GM23338 (cell line): Measurements from ENCODE around the gene AHSP. TPM values are rescaled to one million over a fixed set of nuclear protein-coding genes. Genes with fewer than 3 reads are reported as not detected.

Experiments used
- ATAC-seq: fragments of 200-7000 bp; cut with Tn5 transposase; 3 replicates; pipeline ENCODE4 v1.9.1; 2020
- DNase-seq: peaks from one replicate; pipeline ENCODE4 v3.0.0-alpha.2; 2015; ENCODE audit warnings: low spot score
- H2AFZ ChIP-seq: fragments of 200-600 bp; sonication (generic); 2 replicates; pipeline ENCODE4 v1.8.0; 2016; ENCODE audit warnings: antibody characterized with exemption, mild to moderate bottlenecking, moderate library complexity
- H3F3A ChIP-seq: fragments of 200-600 bp; sonication (generic); replicated peaks from 2 replicates; pipeline ENCODE4 v1.8.0; 2017; ENCODE audit warnings: antibody characterized with exemption, mixed run types, low read depth
- H3K27ac ChIP-seq: fragments of 200-600 bp; sonication (generic); 2 replicates; pipeline ENCODE4 v1.6.1; 2016; ENCODE audit warnings: low read depth
- H3K27me3 ChIP-seq: fragments of 200-600 bp; sonication (generic); 2 replicates; pipeline ENCODE4 v1.8.0; 2016; ENCODE audit warnings: mild to moderate bottlenecking, mixed run types, moderate library complexity; ENCODE audit not compliant: insufficient read depth
- H3K36me3 ChIP-seq: fragments of 200-600 bp; sonication (generic); 2 replicates; pipeline ENCODE4 v1.8.0; 2016; ENCODE audit warnings: mild to moderate bottlenecking; ENCODE audit not compliant: insufficient read depth
- H3K4me1 ChIP-seq: fragments of 200-600 bp; sonication (generic); 2 replicates; pipeline ENCODE4 v1.8.0; 2016; ENCODE audit warnings: mild to moderate bottlenecking, moderate library complexity; ENCODE audit not compliant: insufficient read depth
- H3K4me2 ChIP-seq: fragments of 200-600 bp; sonication (generic); 2 replicates; pipeline ENCODE4 v1.7.1; 2017; ENCODE audit warnings: mixed run types
- H3K4me3 ChIP-seq: fragments of 200-600 bp; sonication (generic); 2 replicates; pipeline ENCODE4 v1.6.1; 2016; ENCODE audit warnings: mixed run types
- H3K79me2 ChIP-seq: fragments of 200-600 bp; sonication (generic); replicated peaks from 2 replicates; pipeline ENCODE4 v1.8.0; 2017; ENCODE audit warnings: mild to moderate bottlenecking; ENCODE audit not compliant: insufficient read depth
- H3K9me2 ChIP-seq: fragments of 200-600 bp; sonication (generic); 2 replicates; pipeline ENCODE4 v1.8.0; 2017; ENCODE audit not compliant: insufficient read depth
- H4K20me1 ChIP-seq: fragments of 200-600 bp; sonication (generic); replicated peaks from 2 replicates; pipeline ENCODE4 v1.8.0; 2017; ENCODE audit warnings: mild to moderate bottlenecking; ENCODE audit not compliant: insufficient read depth
- H3K27ac Mint-ChIP-seq: 2 replicates; pipeline ENCODE4 v1.8.0; 2020; ENCODE audit warnings: inconsistent platforms, mild to moderate bottlenecking, moderate library complexity, mixed read lengths
- H3K27me3 Mint-ChIP-seq: 3 replicates; pipeline ENCODE4 v1.8.0; 2022; ENCODE audit warnings: low read depth, mild to moderate bottlenecking, moderate library complexity, mixed read lengths, inconsistent platforms; ENCODE audit not compliant: insufficient read depth, poor library complexity
- H3K36me3 Mint-ChIP-seq: 3 replicates; pipeline ENCODE4 v1.8.0; 2021; ENCODE audit warnings: low read depth, mild to moderate bottlenecking, inconsistent platforms, moderate library complexity, mixed read lengths
- H3K4me1 Mint-ChIP-seq: 3 replicates; pipeline ENCODE4 v1.8.0; 2020; ENCODE audit warnings: mild to moderate bottlenecking, inconsistent platforms, mixed read lengths
- H3K4me3 Mint-ChIP-seq: 3 replicates; pipeline ENCODE4 v1.8.0; 2021; ENCODE audit warnings: moderate library complexity, mild to moderate bottlenecking, inconsistent platforms, mixed read lengths
- H3K9me3 Mint-ChIP-seq: 3 replicates; pipeline ENCODE4 v1.8.0; 2020; ENCODE audit warnings: moderate library complexity, mild to moderate bottlenecking, inconsistent platforms, mixed read lengths
- EZH2 ChIP-seq: fragments of 200-600 bp; sonication (generic); IDR thresholded peaks from one replicate; pipeline ENCODE4 v1.8.0; 2017; ENCODE audit warnings: antibody characterized with exemption, mild to moderate bottlenecking, low read depth; ENCODE audit not compliant: unreplicated experiment
- EZH2phosphoT487 ChIP-seq: fragments of 200-600 bp; sonication (generic); IDR thresholded peaks from one replicate; pipeline ENCODE4 v1.8.1; 2018; ENCODE audit warnings: antibody characterized with exemption; ENCODE audit not compliant: unreplicated experiment
- JUNB ChIP-seq: IDR thresholded peaks from one replicate; pipeline ENCODE4 v1.6.1; 2016; ENCODE audit warnings: antibody characterized with exemption; ENCODE audit not compliant: unreplicated experiment
- POLR2AphosphoS5 ChIP-seq: IDR thresholded peaks from 2 replicates; pipeline ENCODE4 v1.6.1; 2016; ENCODE audit warnings: antibody characterized with exemption, low read depth
- REST ChIP-seq: IDR thresholded peaks from one replicate; pipeline ENCODE4 v1.6.1; 2018; ENCODE audit warnings: antibody characterized with exemption; ENCODE audit not compliant: unreplicated experiment
- ZNF114 ChIP-seq: fragments of 250-450 bp; sonication (Bioruptor Pico); IDR thresholded peaks from 2 replicates; pipeline ENCODE4 v1.5.0; 2020; ENCODE audit warnings: mild to moderate bottlenecking, moderate library complexity
- long read RNA-seq: library from polyadenylated mRNA; unstranded; transcript quantifications from one replicate; pipeline ENCODE4 v2.0.0, GENCODE V29; 2020; ENCODE audit not compliant: unreplicated experiment
- polyA plus RNA-seq: library from polyadenylated mRNA; unstranded; fragments of >200 nt; fragmentation: Nextera tagmentation; extraction: Ambion mirVana; gene quantifications from 2 replicates; pipeline ENCODE4 v1.2.1, GENCODE V29; 2016
- total RNA-seq: library from RNA; depleted of rRNA; stranded (reverse); fragments of >200 nt; shearing (Covaris generic); gene quantifications from 2 replicates; pipeline ENCODE4 v1.2.3, GENCODE V29; 2014; rRNA removed
- TF ChIP-seq, protein P1 (sequence below), 2 experiments: fragments of 200-600 bp in 1 of 2; sonication (generic) in 1 of 2; conservative IDR thresholded peaks; 2 replicates each; pipeline versions ENCODE4 v1.5.1 to v1.6.1; 2016 to 2017; ENCODE audit warnings: antibody characterized with exemption in 2 of 2, low read depth in 2 of 2, mild to moderate bottlenecking in 2 of 2, moderate library complexity in 1 of 2
- TF ChIP-seq, protein P2 (sequence below): fragments of 250-450 bp; sonication (Bioruptor Pico); IDR thresholded peaks from 2 replicates; pipeline ENCODE4 v1.5.0; 2020; ENCODE audit warnings: mild to moderate bottlenecking, moderate library complexity

AHSP gene
- total RNA-seq (not detected in 2 replicates), polyA plus RNA-seq (2.0 and 2.1 TPM in 2 replicates)
- long read RNA-seq, partial matches to known transcripts, result 0 of 3 reads
- long read RNA-seq, other reads (novel, unspliced or antisense), result 1 of 3 reads

DNA sequence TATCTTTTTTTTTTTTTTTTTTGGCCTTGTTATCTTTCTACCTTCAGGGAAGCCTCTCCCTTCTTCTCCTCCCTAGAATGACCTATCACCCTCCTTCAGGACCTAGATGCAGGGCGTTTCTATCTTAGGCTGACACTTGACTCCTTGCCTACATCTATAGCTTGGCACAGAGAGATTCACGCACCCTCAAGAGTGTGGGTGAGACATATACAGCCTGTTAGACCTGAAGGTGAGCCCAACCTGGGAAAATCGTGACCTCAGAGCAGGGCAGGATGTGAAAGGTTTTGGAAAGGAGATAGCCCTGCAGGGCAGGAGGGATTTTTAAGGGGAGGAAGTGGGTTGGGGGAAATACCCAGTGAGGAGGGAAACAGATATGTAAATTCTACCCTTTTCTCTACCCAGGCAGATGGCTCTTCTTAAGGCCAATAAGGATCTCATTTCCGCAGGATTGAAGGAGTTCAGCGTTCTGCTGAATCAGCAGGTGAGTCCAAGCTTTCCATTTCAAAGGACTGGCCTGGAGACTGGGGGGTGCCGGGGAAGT, at the start of gene AHSP:
AHSP (plus strand) TSS at position 167 of the 541 bp plus-strand sequence; CDS start at position 407, 240 bp downstream.
- peak within 1 kb of the TSS; percentile 85 for H3K4me2 ChIP-seq
- DNase-seq, result peak; percentile 52
- H3K4me1 Mint-ChIP-seq, result peaks cover 28% of the 10 kb centered on the region
- no peaks in the 10 kb centered on the region for H3K36me3 ChIP-seq
- H3K4me1 ChIP-seq, result peaks cover 18% of the 10 kb centered on the region
- no peaks in the 10 kb centered on the region for H3K36me3 Mint-ChIP-seq
- H2AFZ ChIP-seq, result peak within 1 kb of the TSS; percentile 97
- H3K27ac ChIP-seq, result no peak within 1 kb of the TSS
- H3K9me3 Mint-ChIP-seq, result no peaks in the 10 kb centered on the region; the same call in 1 of the 3 replicates
- peak; percentile 7; the same call in 2 of the 3 replicates for ATAC-seq
- H3F3A ChIP-seq, result peaks cover 3% of the 10 kb centered on the region; the same call in 1 of the 2 replicates
- H3K27ac Mint-ChIP-seq, result no peak within 1 kb of the TSS
- peaks cover 32% of the 10 kb centered on the region for H3K27me3 Mint-ChIP-seq
- peaks cover 66% of the 10 kb centered on the region for H3K27me3 ChIP-seq
- no peaks in the 10 kb centered on the region for H3K79me2 ChIP-seq
- peak within 1 kb of the TSS; percentile 83 for H3K4me3 Mint-ChIP-seq
- H3K9me2 ChIP-seq, result no peaks in the 10 kb centered on the region
- H4K20me1 ChIP-seq, result no peaks in the 10 kb centered on the region
- no peak for TF ChIP-seq EZH2phosphoT487
- no peak for TF ChIP-seq POLR2AphosphoS5
- TF ChIP-seq JUNB, result no peak
- peak within 1 kb of the TSS; percentile 76 for H3K4me3 ChIP-seq

GRCh38 chr16:31478956-31479355, 48.7 kb upstream of the AHSP start:
- H3K4me3 ChIP-seq, result no peak overlapping the region
- H3K4me3 Mint-ChIP-seq, result no peak overlapping the region
- ATAC-seq (no peak), DNase-seq (no peak)
- no peak overlapping the region for H3K27ac Mint-ChIP-seq
- no peaks in the 10 kb centered on the region; the same call in 2 of the 3 replicates for H3K9me3 Mint-ChIP-seq
- H3K9me2 ChIP-seq, result no peaks in the 10 kb centered on the region
- H3K79me2 ChIP-seq, result no peaks in the 10 kb centered on the region
- H4K20me1 ChIP-seq, result no peaks in the 10 kb centered on the region
- no peak for TF ChIP-seq EZH2
- TF ChIP-seq, protein P1, sequence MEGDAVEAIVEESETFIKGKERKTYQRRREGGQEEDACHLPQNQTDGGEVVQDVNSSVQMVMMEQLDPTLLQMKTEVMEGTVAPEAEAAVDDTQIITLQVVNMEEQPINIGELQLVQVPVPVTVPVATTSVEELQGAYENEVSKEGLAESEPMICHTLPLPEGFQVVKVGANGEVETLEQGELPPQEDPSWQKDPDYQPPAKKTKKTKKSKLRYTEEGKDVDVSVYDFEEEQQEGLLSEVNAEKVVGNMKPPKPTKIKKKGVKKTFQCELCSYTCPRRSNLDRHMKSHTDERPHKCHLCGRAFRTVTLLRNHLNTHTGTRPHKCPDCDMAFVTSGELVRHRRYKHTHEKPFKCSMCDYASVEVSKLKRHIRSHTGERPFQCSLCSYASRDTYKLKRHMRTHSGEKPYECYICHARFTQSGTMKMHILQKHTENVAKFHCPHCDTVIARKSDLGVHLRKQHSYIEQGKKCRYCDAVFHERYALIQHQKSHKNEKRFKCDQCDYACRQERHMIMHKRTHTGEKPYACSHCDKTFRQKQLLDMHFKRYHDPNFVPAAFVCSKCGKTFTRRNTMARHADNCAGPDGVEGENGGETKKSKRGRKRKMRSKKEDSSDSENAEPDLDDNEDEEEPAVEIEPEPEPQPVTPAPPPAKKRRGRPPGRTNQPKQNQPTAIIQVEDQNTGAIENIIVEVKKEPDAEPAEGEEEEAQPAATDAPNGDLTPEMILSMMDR (conservative IDR thresholded peaks at IDR 0.05; ENCODE audit: low read depth in 2 of 2), result no peak
- TF ChIP-seq JUNB, result no peak
- TF ChIP-seq, protein P2, sequence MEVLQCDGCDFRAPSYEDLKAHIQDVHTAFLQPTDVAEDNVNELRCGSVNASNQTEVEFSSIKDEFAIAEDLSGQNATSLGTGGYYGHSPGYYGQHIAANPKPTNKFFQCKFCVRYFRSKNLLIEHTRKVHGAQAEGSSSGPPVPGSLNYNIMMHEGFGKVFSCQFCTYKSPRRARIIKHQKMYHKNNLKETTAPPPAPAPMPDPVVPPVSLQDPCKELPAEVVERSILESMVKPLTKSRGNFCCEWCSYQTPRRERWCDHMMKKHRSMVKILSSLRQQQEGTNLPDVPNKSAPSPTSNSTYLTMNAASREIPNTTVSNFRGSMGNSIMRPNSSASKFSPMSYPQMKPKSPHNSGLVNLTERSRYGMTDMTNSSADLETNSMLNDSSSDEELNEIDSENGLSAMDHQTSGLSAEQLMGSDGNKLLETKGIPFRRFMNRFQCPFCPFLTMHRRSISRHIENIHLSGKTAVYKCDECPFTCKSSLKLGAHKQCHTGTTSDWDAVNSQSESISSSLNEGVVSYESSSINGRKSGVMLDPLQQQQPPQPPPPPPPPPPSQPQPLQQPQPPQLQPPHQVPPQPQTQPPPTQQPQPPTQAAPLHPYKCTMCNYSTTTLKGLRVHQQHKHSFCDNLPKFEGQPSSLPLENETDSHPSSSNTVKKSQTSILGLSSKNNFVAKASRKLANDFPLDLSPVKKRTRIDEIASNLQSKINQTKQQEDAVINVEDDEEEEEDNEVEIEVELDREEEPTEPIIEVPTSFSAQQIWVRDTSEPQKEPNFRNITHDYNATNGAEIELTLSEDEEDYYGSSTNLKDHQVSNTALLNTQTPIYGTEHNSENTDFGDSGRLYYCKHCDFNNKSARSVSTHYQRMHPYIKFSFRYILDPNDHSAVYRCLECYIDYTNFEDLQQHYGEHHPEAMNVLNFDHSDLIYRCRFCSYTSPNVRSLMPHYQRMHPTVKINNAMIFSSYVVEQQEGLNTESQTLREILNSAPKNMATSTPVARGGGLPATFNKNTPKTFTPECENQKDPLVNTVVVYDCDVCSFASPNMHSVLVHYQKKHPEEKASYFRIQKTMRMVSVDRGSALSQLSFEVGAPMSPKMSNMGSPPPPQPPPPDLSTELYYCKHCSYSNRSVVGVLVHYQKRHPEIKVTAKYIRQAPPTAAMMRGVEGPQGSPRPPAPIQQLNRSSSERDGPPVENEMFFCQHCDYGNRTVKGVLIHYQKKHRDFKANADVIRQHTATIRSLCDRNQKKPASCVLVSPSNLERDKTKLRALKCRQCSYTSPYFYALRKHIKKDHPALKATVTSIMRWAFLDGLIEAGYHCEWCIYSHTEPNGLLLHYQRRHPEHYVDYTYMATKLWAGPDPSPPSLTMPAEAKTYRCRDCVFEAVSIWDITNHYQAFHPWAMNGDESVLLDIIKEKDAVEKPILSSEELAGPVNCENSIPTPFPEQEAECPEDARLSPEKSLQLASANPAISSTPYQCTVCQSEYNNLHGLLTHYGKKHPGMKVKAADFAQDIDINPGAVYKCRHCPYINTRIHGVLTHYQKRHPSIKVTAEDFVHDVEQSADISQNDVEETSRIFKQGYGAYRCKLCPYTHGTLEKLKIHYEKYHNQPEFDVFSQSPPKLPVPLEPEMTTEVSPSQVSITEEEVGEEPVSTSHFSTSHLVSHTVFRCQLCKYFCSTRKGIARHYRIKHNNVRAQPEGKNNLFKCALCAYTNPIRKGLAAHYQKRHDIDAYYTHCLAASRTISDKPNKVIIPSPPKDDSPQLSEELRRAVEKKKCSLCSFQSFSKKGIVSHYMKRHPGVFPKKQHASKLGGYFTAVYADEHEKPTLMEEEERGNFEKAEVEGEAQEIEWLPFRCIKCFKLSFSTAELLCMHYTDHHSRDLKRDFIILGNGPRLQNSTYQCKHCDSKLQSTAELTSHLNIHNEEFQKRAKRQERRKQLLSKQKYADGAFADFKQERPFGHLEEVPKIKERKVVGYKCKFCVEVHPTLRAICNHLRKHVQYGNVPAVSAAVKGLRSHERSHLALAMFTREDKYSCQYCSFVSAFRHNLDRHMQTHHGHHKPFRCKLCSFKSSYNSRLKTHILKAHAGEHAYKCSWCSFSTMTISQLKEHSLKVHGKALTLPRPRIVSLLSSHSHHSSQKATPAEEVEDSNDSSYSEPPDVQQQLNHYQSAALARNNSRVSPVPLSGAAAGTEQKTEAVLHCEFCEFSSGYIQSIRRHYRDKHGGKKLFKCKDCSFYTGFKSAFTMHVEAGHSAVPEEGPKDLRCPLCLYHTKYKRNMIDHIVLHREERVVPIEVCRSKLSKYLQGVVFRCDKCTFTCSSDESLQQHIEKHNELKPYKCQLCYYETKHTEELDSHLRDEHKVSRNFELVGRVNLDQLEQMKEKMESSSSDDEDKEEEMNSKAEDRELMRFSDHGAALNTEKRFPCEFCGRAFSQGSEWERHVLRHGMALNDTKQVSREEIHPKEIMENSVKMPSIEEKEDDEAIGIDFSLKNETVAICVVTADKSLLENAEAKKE (CRISPR knock-in tag), result no peak
- no peak for TF ChIP-seq REST
- TF ChIP-seq ZNF114 (CRISPR knock-in tag), result no peak
- no peak overlapping the region for H2AFZ ChIP-seq
- H3F3A ChIP-seq, result peaks cover 8% of the 10 kb centered on the region; the same call in 1 of the 2 replicates
- no peaks in the 10 kb centered on the region; the same call in 1 of the 2 replicates for H3K4me1 ChIP-seq
- H3K27me3 Mint-ChIP-seq, result peaks cover 55% of the 10 kb centered on the region
- no peaks in the 10 kb centered on the region for H3K36me3 ChIP-seq
- H3K4me2 ChIP-seq, result no peak overlapping the region
- H3K27ac ChIP-seq, result no peak overlapping the region
- peaks cover 9% of the 10 kb centered on the region; the same call in 2 of the 3 replicates for H3K4me1 Mint-ChIP-seq
- peaks cover 71% of the 10 kb centered on the region for H3K27me3 ChIP-seq
- peaks cover 3% of the 10 kb centered on the region; the same call in 1 of the 3 replicates for H3K36me3 Mint-ChIP-seq
